ENCODE results near the gene CNKSR1. TPM values are rescaled to one million over a fixed set of nuclear protein-coding genes. Genes with fewer than 3 reads are reported as not detected.

CNKSR1 gene
- total RNA-seq, 2 experiments from 2014 or later: 1.5 to 1.8 TPM

Other genes with a start within 250 kb of the CNKSR1 start
- 1 to 10 TPM; 4.7 to 5.2 TPM for gene PAFAH2, start 179.4 kb upstream of the CNKSR1 start, total RNA-seq
- gene EXTL1, start 155.7 kb upstream of the CNKSR1 start, total RNA-seq: not detected
- not detected for gene SLC30A2, start 131.4 kb upstream of the CNKSR1 start, total RNA-seq
- gene TRIM63, start 109.9 kb upstream of the CNKSR1 start, total RNA-seq: under 1 TPM; 0.33 to 0.40 TPM
- gene PDIK1L, start 65.7 kb upstream of the CNKSR1 start, total RNA-seq: 10 to 100 TPM; 20.5 to 21.4 TPM
- gene FAM110D, start 18.4 kb upstream of the CNKSR1 start, total RNA-seq: under 1 TPM in 1 of 2 experiments, not detected in 1; 0.07 TPM
- not detected for gene C1orf232, start 8.5 kb upstream of the CNKSR1 start, total RNA-seq
- 10 to 100 TPM; 24.0 to 26.8 TPM for gene ZNF593, start 7.6 kb upstream of the CNKSR1 start, total RNA-seq
- gene ZNF593OS, start 5.7 kb upstream of the CNKSR1 start, total RNA-seq: not detected
- not detected for gene CATSPER4, start 13.1 kb downstream of the CNKSR1 start, total RNA-seq
- 10 to 100 TPM; 45.7 to 47.0 TPM for gene CEP85, start 56.7 kb downstream of the CNKSR1 start, total RNA-seq
- 100 to 1,000 TPM; 130 to 132 TPM for gene SH3BGRL3, start 102.6 kb downstream of the CNKSR1 start, total RNA-seq
- 10 to 100 TPM; 26.4 to 26.9 TPM for gene UBXN11, start 129.1 kb downstream of the CNKSR1 start, total RNA-seq
- 100 to 1,000 TPM; 129 to 141 TPM for gene CD52, start 140.5 kb downstream of the CNKSR1 start, total RNA-seq
- gene CRYBG2, start 176.6 kb downstream of the CNKSR1 start, total RNA-seq: under 1 TPM; 0.37 to 0.72 TPM
- not detected for gene ZNF683, start 195.3 kb downstream of the CNKSR1 start, total RNA-seq
- not detected for gene LIN28A, start 233.3 kb downstream of the CNKSR1 start, total RNA-seq